Activated naive CD8-positive, alpha-beta T cell treated with anti-CD3 and anti-CD28 coated beads, Interleukin-2, amount 50 U/mL, for 24 hours (primary cell): Measurements from ENCODE around the gene OR5H15.
"Not testable (repeated sequence)": the region's sequence is repeated elsewhere in the genome, so short reads cannot be mapped to it uniquely, and the experiment has no call there.

ENCODE experiments used
- ATAC-seq: fragments of 150-1000 bp; cut with Tn5 transposase; one replicate; pipeline ENCODE4 v1.10.0; 2021
- DNase-seq: peaks from one replicate; pipeline ENCODE4 v3.0.0; 2021
- H3K27ac Mint-ChIP-seq: one replicate; pipeline ENCODE4 v1.8.0; 2021; ENCODE audit warnings: mild to moderate bottlenecking, mixed read lengths
- H3K27me3 Mint-ChIP-seq: one replicate; pipeline ENCODE4 v1.8.0; 2021; ENCODE audit warnings: mixed read lengths
- H3K36me3 Mint-ChIP-seq: one replicate; pipeline ENCODE4 v1.8.0; 2021; ENCODE audit warnings: low read depth, mixed read lengths
- H3K4me1 Mint-ChIP-seq: one replicate; pipeline ENCODE4 v1.8.0; 2021; ENCODE audit warnings: mixed read lengths
- H3K4me3 Mint-ChIP-seq: one replicate; pipeline ENCODE4 v1.8.0; 2021; ENCODE audit warnings: mild to moderate bottlenecking, moderate library complexity, mixed read lengths
- H3K9me3 Mint-ChIP-seq: one replicate; pipeline ENCODE4 v1.8.0; 2021; ENCODE audit warnings: mixed read lengths

OR5H15 gene

DNA sequence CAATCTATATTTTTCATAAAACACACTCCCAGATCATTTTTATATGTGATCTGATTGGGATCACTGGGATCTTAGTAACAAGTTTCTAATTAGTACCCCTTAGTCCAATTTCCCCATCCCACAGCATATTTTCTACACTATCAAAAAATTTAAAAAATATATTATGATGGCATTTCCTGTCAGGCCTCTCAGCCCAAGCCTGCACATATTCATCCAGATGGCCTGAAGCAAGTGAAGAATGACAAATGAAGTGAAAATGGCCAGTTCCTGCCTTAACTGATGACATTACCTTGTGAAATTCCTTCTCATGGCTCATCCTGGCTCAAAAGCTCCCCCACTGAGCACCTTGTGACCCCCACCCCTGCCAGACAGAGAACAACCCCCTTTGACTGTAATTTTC, 24.4 kb downstream of the OR5H15 start:
- H3K27ac Mint-ChIP-seq = not testable (repeated sequence)

DNA sequence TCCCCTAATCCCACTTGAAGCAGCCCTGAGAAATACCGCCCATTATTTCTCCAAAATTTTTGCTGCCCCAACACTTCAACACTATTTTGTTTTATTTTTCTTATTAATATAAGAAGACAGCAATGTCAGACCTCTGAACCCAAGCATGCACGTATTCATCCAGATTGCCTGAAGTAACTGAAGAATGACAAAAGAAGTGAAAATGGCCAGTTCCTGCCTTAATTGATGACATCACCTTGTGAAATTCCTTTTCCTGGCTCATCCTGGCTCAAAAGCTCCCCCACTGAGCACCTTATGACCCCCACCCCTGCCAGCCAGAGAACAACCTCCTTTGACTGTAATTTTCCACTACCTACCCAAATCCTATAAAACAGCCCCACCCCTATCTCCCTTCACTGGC, 29.8 kb downstream of the OR5H15 start:
- not testable (repeated sequence) for ATAC-seq, H3K4me3 Mint-ChIP-seq

More for the DNA sequence above, 24.4 kb downstream of the OR5H15 start:
- H3K4me3 Mint-ChIP-seq, H3K36me3 Mint-ChIP-seq, DNase-seq, ATAC-seq, H3K4me1 Mint-ChIP-seq, H3K27me3 Mint-ChIP-seq, H3K9me3 Mint-ChIP-seq: not testable (repeated sequence)

DNA sequence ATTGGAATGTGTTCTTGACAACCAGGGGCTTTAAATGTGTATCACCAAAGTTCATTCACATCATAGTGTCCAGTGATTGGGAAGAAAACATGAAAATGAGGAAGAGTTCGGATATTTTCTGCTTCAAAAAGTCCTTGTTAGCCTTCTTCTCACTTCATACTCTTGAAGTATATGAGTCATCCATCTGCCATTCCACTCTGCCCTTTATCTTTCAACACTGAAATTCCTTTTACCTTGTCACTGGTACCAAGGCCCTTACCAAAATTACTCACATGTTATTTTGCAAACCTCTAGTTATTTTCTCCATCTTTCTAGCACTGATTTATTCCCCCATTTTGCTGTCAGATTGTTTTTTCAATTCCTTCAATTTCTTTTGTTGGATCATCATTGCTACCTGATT, 32.5 kb downstream of the OR5H15 start:
- no peaks in the 10 kb centered on the region for H3K27me3 Mint-ChIP-seq
- no peaks in the 10 kb centered on the region for H3K36me3 Mint-ChIP-seq
- H3K27ac Mint-ChIP-seq = no peak overlapping the region
- H3K9me3 Mint-ChIP-seq = no peaks in the 10 kb centered on the region
- DNase-seq (no peak), ATAC-seq (no peak)
- no peak overlapping the region for H3K4me3 Mint-ChIP-seq
- H3K4me1 Mint-ChIP-seq = no peaks in the 10 kb centered on the region

More for the DNA sequence above, 29.8 kb downstream of the OR5H15 start:
- not testable (repeated sequence) for H3K9me3 Mint-ChIP-seq, H3K27me3 Mint-ChIP-seq, H3K36me3 Mint-ChIP-seq, H3K27ac Mint-ChIP-seq, DNase-seq, H3K4me1 Mint-ChIP-seq

DNA sequence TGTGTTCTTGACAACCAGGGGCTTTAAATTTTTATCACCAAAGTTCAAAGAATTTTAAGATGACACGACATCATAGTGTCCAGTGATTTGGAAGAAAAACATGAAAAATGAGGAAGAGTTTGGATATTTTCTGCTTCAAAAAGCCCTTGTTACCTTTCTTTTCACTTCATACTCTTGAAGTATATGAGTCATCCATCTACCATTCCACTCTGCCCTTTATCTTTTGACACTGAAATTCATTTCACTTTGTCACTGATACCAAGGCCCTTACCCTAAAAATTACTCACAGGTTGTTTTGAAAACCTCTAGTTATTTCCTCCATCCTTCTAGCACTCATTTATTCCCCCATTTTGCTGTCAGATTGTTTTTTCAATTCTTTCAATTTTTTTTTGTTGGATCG, 42.7 kb downstream of the OR5H15 start:
- no peaks in the 10 kb centered on the region for H3K4me1 Mint-ChIP-seq
- no peak overlapping the region for H3K4me3 Mint-ChIP-seq
- peaks cover 4% of the 10 kb centered on the region for H3K9me3 Mint-ChIP-seq
- DNase-seq (no peak), ATAC-seq (no peak)
- H3K36me3 Mint-ChIP-seq = no peaks in the 10 kb centered on the region
- H3K27me3 Mint-ChIP-seq = no peaks in the 10 kb centered on the region
- H3K27ac Mint-ChIP-seq = no peak overlapping the region

DNA sequence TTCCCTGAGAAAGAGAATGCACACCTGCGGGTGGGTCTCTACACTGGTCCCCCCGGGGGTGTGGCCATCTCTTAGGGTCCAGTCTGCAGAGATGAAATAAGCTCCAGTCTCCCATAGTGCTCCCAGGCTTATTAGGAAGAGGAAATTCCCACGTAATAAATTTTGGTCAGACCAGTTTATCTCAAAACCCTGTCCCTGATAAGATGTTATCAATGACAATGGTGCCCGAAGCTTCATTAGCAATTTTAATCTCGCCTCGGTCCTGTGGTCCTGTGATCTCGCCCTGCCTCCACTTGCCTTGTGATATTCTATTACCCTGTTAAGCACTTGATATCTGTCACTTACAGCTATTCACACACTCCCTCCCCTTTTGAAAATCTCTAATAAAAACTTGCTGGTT, 46.8 kb downstream of the OR5H15 start:
- no peak for ATAC-seq
- Mint-ChIP-seq H3K9me3 (peaks cover 4% of the 10 kb centered on the region), H3K27ac (no peak overlapping the region), H3K36me3 (no peaks in the 10 kb centered on the region), H3K27me3 (peaks cover 2% of the 10 kb centered on the region), H3K4me3 (no peak overlapping the region), H3K4me1 (no peaks in the 10 kb centered on the region)
- no peak for DNase-seq

DNA sequence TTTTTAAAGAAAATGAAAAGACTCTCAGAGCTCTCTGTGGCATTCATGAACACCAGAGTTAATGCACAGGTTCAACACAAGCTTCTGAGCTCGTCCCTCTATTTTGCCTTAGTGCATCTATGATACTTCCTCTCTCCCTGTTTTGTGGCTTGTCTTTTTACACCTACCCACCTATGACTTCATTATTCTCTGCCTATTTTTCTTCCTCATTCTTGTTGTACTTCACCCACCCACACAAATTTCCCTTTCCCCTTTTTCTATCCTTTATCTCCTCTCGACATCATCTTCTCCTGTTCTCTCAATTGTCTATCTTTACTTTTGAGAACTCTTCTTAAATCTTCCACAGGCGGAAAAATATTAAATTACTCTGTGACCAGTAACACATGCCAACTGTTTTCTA, 48.6 kb downstream of the OR5H15 start:
- Mint-ChIP-seq H3K4me3 (no peak overlapping the region), H3K36me3 (no peaks in the 10 kb centered on the region), H3K9me3 (peaks cover 4% of the 10 kb centered on the region), H3K4me1 (no peaks in the 10 kb centered on the region), H3K27me3 (peaks cover 2% of the 10 kb centered on the region), H3K27ac (no peak overlapping the region)
- DNase-seq (no peak), ATAC-seq (no peak)
